Astrocyte of the cerebellum (primary cell): ENCODE results near the gene CD19.

Source experiments
- DNase-seq: peaks from one replicate; pipeline ENCODE4 v3.0.0-alpha.2; 2011; ENCODE audit warnings: low read depth
- H3K4me3 ChIP-seq: 2 replicates; pipeline ENCODE4 v1.5.1; 2011; ENCODE audit warnings: mild to moderate bottlenecking, low read depth, low read length, moderate library complexity
- CTCF ChIP-seq: IDR thresholded peaks from 2 replicates; pipeline ENCODE4 v1.5.1; 2012; ENCODE audit warnings: low read length, low read depth, moderate library complexity, mild to moderate bottlenecking; ENCODE audit errors: missing control alignments
- in situ Hi-C: cut with HindIII; loops from 2 replicates; pipeline ENCODE4 v1.10.0; 2017; ENCODE audit warnings: low sequenced_read_pairs

The CD19 gene

DNA sequence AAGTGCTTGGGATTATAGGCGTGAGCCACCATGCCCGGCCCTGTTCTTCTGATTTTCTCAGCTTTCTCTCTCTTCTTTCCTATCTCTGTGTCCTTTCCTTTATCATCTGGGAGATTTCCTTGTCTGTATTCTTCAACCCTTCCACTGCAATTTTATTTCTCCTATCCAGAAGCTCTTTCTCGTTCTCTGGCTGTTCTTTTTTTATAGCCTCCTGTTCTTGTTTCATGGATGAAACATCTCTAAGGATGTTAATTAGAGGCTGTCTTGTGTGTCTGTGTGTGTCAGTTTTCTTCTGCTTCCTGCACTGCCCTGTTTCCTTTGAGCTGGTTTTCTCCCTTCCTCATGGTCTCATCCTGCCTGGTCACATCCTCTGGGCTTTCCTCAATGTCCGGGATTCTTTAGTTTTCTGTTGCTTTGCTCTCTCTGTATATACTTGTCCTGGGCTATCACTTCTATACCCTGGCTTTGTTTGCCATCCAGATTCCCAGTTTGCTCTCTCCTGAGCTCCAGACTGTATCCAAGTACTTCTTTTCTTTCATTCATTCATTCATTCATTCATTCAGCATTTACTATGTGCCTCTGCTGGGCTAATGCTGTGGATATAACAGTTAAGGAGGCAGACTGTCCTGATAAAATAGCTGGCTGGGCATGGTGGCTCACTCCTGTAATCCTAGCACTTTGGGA, 55.5 kb downstream of the CD19 start:
- no peak for TF ChIP-seq CTCF
- in situ Hi-C loops: no loop called here

More for the DNA sequence above, 55.5 kb downstream of the CD19 start:
- DNase-seq: no peak
- no peak overlapping the region for H3K4me3 ChIP-seq
